GM19397 (cell line): Measurements from ENCODE around the gene TRPV3.
"Not testable (repeated sequence)": the region's sequence is repeated elsewhere in the genome, so short reads cannot be mapped to it uniquely, and the experiment has no call there.

Experiments used
- ATAC-seq: cut with Tn5 transposase; IDR thresholded peaks from one replicate; pipeline ENCODE4 v1.9.1; 2021; ENCODE audit warnings: mild to moderate bottlenecking, moderate library complexity; ENCODE audit not compliant: unreplicated experiment

Gene TRPV3

GRCh38 chr17:3475812-3476610, 81.6 kb downstream of the TRPV3 start, which contains the start of gene ASPA:
TSS of gene ASPA (plus strand) at chr17:3475997. CDS start at chr17:3476160, 163 bp downstream.
- ATAC-seq, result no peak

- no peak for ATAC-seq
Observed at GRCh38 chr17:3475251-3475685, 82.3 kb downstream of the TRPV3 start.

GRCh38 chr17:3474212-3474611, 83.4 kb downstream of the TRPV3 start:
- ATAC-seq, result no peak

- ATAC-seq, result no peak
Observed at GRCh38 chr17:3472137-3472536, 85.5 kb downstream of the TRPV3 start.

GRCh38 chr17:3471599-3471998, 86.0 kb downstream of the TRPV3 start, which contains the start of gene SPATA22:
TSS of gene SPATA22 (minus strand) at chr17:3471819. CDS start at chr17:3469325, 2,494 bp downstream.
- no peak for ATAC-seq

GRCh38 chr17:3469529-3469928, 88.1 kb downstream of the TRPV3 start:
- ATAC-seq, result no peak

GRCh38 chr17:3466355-3466754, 91.3 kb downstream of the TRPV3 start:
- ATAC-seq, result not testable (repeated sequence)
